IPS DF 19.7 (cell line): ENCODE data around the gene PLAC1.

Experiments
- DNase-seq: peaks from one replicate; pipeline ENCODE4 v3.0.0-alpha.2; 2013; ENCODE audit warnings: low read depth, low spot score

Gene PLAC1

DNA sequence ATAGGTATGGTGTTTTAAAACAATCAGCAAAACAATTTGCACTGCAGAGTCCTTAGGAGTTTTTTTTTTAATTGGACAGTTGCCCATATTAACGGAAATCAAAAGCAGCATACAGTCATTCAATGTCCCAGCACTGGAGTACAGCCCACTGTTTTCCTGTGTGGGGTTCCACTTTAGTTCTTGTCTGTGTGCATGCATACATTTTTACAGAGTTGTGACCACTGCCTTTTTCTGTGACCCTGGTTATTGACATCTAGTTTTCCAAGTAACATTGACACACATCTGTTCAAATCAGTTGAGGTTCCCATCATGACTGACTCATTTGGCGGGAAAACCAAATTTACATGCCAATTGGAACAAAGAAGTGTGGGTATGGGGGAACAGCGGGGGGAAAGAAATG lies 115.0 kb downstream of the PLAC1 start:
- DNase-seq: no peak

DNA sequence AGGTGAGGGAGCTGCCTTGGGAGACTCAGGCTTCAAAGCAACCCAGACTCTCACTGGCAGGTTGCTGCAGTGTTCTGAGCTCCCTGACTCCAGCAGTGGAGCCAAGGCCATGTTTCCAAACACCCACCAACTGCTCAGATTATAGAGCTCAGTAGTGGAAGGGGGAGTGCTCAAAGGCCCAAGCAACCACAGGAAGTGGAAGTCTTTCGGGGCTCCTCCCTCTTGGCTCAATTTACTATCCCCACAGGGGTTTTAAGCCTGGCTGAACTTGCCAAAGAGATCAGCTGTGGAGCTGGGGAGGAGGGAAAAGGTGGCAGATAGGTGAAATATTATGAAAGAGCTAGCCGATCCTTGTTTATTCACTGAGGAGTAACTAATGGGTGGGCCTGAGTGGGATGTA lies 115.8 kb downstream of the PLAC1 start:
- no peak for DNase-seq

DNA sequence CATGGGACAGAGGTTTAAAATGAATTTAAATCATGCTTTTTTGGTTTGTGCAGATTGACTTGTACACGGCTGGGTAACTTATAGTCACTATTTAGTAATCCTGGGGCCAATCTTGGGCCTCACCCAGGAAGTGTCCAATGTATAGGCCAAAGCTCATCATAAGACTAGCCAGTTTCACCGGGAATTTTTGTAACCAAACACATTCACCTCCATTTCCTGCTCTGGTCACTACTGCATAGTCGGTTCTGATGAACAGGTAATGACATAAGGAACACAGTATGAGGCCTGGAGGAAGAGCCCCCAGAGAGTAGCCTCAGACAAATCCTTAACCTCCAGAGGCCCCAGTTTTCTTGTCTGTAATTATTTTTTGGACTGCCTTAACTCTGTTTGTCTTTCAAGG lies 116.4 kb downstream of the PLAC1 start:
- no peak for DNase-seq

DNA sequence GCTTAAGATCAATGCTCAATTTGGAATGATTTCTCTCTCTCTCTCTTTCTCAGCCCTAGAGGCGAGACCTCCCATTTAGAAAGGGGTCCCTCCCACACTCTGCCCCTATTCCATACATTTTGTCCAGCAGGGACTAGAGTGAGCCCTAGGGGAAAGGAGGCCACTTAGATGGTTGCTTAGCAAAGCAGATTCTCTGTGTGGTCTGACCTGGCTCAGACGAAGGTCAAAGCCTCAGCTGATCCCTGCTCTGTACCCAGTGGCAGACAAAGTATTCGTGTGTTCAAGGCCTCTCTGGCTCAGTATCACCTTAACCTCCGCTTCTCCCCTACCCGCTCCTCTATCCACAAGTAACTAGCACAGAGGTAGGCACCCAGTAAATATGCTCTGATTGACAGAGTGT lies 120.0 kb downstream of the PLAC1 start:
- DNase-seq: no peak

DNA sequence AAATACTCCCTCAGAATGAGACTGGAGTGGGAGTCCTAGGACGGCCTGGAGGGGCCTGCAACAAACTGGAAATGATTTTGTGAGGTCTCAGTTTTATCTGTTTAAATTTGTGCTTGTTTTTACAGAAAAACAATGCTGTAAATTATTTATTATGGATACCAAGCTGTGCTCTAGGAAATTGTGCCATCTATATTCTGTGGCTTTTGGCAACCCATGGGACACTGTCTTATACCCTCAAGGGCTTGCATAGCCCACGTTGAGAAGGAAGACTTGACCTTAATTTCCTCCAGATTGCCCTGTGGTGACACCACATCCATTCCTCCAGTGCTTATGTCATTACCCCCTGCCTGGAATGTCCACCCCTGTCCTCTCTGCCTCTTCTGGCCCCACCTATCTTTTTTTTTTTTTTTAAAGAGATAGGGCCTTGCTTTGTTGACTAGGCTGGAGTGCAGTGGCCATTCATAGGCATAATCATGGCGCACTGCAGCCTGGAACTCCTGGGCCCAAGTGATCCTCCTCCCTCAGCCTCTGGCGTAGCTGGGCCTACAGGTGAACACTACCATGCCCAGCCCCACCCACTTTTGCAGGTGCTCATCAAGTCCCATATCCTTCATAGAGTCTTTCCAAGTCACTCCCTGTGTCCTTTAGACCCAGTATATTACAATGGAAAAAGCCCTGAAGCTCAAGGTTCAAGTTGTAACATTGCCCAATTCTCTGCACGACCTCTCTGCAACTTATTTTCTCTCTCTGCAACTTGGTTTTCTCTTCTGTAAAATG lies 120.9 kb downstream of the PLAC1 start:
- no peak for DNase-seq

DNA sequence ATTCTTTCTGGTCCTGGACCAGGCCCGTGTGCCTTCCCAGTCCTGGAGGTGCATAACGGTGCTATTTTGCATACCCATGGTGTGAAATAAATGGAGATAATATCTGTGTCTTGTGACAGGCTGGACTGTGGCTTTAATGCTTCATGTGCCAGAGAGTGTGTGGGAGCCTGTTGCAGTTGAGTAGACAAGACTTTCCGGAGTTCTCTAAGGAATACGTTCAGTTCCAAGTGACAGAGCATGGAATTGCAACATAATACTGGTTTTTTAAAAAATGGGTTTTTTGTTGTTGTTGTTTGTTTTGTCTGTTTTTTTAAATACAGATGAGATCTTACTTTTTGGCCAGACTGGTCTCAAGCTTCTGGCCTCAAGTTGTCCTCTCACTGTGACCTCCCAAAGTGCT lies 124.3 kb downstream of the PLAC1 start:
- no peak for DNase-seq

DNA sequence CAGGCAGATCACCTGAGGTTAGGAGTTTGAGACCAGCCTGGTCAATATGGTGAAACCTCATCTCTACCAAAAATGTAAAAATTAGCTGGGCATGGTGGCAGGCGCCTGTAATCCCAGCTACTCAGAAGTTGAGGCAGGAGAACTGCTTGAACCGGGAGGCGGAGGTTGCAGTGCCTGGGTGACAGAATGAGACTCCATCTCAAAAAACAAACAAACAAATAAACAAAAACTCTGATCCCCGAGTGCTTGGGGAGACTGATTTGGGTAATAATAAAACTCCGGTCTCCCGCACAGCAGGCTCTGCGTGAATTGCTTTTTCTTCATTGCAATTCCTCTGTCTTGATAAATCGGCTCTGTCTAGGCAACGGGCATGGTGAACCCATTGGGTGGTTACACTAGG lies 124.9 kb downstream of the PLAC1 start:
- DNase-seq: no peak

DNA sequence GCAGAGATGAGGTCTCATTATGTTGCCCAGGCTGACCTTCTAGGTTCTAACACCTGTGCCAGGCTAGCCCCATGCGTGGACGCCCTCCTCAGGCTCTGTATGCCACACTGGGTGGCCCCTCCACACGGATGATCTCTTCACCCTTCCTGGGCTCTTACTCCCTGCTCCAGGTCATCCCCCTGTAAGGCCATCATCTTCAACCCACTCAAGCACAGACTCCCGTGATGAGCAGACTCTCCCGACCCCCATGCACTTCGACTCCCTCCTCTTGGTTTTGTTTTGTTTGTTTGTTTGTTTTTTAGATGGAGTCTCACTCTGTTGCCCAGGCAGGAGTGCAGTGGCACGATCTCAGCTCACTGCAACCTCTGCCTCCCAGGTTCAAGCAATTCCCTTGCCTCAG lies 127.4 kb downstream of the PLAC1 start:
- no peak for DNase-seq

DNA sequence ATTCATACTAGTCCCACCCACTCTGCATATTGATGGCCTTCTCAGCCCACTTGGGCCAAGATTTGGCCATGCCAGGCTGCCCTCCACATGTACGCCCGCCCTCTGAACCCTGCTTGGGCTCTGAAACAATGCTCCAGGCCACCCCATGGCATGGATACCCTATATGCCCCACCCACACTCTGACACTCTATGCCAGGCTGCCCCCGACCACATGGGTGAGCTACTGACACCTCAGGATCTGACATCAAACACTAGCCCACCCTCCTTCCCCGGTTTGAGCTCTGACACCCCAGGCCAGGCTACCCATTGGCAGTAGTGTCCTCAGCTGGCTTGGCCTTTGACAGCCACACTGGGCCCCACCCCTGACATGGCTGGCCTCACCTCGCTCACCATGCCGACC lies 128.8 kb downstream of the PLAC1 start:
- DNase-seq: no peak

DNA sequence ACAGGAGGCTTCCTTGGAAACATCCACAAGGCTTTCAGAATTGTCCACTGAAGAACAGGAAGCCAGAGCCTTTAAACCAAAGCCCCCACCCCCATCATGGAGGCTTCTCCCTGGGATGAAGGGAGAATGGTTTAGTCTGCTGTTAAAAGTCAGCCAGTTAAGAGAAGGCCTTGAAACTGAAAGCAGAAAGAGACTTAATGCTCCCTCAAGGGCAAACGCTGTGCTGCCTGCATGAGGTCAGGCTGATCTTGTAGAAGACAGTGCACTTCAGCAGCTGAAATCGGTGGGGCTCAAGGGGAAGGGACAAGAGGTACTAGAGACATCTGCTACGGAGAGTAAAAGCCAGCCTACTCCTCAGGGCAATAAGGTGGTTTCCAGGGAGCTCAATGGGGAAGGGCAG lies 129.3 kb downstream of the PLAC1 start:
- DNase-seq: no peak

DNA sequence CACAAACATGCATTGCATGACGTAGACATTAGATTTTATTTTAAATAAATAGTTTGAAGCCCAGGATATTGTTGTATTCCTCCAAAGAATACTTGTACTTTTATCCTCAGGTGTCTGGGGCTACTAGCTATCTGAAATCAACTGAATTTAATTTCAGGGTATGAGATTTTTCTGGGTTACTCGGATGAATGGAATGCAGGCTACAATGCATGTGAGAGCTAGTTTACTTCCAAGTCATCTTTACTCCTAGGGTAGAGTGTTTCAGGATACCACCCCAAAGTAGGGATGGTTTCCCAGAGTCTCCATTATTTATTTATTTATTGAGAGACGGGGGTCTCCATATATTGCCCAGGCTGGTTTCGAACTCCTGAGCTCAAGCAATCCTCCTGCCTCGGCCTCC lies 131.9 kb downstream of the PLAC1 start:
- no peak for DNase-seq

DNA sequence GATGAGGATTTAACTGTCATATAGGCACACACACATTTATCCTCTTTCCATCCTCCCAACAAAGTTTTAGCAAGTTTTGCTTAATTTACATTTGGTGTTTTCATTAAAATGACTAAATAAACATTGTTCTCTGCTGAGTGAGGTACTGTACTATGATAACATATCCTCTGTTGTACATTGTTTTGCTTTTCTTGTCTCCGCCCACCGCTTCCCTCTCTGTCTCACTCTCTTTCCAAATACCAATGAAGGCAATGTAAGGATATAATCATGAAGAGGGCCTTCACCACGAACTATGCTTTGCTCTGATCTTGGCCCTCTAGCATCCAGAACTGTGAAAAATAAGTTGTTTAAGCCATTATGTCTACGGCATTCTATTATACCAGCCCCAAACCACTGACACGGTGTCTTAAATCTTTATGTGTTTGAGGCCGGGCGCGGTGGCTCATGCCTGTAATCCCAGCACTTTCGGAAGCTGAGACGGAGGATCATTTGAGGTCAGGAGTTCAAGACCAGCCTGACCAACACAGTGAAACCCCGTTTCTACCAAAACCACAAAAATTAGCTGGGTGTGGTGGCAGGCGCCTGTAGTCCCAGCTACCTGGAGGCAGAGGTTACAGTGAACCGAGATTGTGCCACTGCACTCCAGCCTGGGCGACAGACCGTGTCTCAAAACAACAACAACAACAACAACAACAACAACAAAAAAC lies 133.0 kb downstream of the PLAC1 start:
- no peak for DNase-seq

DNA sequence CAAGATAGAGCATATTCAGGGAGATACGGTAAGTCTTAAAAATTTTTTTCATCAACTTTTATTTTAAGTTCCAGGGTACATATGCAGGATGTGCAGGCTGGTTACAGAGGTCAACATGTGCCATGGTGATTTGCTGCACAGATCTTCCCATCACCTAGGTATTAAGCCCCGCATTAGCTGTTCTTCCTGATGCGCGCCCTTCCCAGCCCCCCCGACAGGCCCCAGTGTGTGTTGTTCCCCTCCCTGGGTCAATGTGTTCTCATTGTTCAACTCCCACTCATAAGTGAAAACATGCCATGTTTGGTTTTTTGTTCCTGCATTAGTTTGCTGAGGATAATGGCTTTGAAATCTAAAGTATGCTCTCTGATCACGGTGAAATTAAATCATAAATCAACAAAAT lies 134.1 kb downstream of the PLAC1 start:
- DNase-seq: no peak

DNA sequence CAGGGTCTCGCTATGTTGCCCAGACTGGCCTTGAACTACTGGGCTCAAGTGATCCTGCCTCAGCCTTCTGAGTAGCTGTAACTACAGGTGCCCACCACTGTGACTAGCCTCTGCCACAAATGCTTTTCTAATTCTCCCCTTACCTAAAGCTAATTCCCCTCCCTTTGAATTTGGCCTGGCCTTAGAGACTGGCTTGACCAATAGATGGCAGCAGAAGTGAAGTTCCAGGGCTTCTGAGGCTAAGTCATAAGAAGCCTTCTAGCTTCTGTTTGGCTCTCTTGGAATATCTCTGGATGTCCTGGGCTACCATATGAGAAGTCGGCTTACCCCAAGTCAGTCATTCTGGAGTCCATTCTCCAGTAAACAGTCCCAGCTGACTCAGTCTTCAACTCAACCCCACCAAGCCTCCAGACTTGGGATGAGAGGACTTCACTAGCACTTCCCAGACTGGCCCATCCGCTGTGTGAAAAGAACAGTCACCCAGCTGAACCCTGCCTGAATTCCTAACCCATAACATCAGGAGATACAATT lies 137.3 kb downstream of the PLAC1 start:
- DNase-seq: peak; percentile 70
